HG03457 (cell line): ENCODE measurements around the gene KCTD7.
A peak's percentile ranks its signal among the peaks of the same experiment; 100 is the strongest.
"Not testable (repeated sequence)": the region's sequence is repeated elsewhere in the genome, so short reads cannot be mapped to it uniquely, and the experiment has no call there.

ENCODE experiments used
- ATAC-seq: cut with Tn5 transposase; IDR thresholded peaks from one replicate; pipeline ENCODE4 v1.9.1; 2021; ENCODE audit warnings: moderate number of reproducible peaks; ENCODE audit not compliant: unreplicated experiment

Gene KCTD7

GRCh38 chr7:66615699-66616098, 13.0 kb upstream of the KCTD7 start:
- ATAC-seq: no peak

GRCh38 chr7:66617295-66617694, 11.4 kb upstream of the KCTD7 start:
- ATAC-seq: no peak

- not testable (repeated sequence) for ATAC-seq
Observed at GRCh38 chr7:66619341-66619948, 9.2 kb upstream of the KCTD7 start.

DNA sequence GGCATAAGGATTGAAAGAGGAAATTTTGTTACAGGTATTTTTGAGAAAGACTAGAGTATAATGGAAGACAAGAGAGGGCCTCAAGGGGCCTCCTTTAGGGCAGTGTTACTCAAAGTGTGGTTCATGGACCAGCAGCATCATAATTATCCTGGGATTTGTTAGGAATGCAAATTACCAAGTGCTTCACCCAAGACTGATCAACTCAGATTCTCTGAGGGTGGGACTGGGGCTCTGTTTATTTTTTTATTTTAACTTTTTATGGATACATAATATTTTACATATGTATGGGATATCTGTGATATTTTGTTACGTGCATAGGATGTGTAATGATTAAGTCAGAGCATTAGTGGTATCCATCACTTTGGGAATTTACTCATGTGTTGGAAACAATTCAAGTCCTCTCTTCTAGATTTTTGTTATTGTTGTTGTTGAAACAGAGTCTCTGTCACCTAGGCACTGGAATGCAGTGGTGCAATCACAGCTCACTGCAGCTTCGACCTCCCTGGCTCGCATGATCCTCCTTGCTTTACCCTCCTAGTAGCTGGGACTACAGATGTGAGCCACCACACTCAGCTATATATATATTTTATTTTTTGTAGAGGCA, 2.2 kb upstream of the KCTD7 start:
- ATAC-seq: no peak

DNA sequence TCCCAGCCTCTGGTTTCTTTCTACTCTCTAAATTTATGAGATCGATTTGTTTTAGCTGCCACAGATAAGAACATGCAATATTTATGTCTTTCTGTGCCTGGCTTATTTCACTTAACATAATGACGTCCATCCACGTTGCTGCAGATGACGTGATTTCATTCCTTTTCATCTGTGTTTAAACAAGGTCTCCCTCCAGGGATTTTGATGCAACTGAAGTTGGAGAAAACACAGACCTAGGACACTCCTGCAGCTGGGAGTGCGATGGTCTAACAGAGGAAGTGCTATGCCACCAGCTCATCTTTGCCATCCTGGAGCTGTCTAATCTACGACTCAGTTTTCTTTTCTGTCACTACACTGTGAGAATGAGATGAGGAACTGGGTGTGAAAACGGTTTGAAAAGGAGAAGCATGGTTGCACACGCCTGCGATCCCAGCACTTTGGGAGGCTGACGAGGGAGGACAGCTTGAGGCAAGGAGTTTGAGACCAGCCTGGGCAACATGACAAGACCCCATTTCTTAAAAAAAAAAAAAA, 1.5 kb upstream of the KCTD7 start:
- no peak for ATAC-seq

GRCh38 chr7:66627881-66628360, 760 bp upstream of the KCTD7 start:
- ATAC-seq: peak; percentile 2

DNA sequence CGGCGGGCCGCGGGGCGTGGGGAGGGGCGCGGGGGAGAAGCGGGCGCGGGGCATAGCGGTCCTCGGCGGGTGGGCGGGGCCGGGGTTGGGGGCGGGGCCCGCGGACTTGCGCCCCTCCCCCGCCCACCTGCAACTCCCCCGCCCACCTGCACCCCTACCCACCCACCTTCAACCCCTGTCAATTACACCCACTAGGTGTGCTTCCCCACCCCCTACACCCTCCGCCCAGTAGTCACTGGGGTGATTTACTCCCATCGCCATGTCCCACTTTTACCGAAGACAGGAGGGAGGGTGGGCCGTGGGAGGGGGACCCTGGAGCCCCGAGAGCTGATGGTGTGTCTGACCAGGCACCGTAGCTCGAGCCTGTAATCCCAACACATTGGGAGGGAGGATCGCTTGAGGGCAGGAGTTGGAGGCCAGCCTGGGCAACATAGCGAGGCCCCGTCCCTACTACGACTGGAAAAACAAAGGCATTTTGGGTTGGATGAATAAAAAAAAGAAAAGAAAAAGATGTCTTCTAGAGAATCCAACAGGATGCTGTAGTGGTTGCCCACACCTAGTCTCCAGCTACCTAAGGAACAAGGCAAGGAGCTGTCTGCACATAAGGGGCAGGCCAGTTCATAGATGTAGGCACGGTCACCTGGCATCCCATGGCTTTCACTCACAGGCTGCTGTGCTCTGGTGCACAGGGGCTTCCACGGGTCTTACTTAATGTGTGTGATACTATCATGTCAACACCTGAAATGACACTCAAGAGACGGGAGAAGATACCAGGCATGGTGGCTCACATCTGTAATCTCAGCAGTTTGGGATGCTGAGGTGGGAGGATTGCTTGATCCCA, 761 bp downstream of the KCTD7 start:
- ATAC-seq: no peak

DNA sequence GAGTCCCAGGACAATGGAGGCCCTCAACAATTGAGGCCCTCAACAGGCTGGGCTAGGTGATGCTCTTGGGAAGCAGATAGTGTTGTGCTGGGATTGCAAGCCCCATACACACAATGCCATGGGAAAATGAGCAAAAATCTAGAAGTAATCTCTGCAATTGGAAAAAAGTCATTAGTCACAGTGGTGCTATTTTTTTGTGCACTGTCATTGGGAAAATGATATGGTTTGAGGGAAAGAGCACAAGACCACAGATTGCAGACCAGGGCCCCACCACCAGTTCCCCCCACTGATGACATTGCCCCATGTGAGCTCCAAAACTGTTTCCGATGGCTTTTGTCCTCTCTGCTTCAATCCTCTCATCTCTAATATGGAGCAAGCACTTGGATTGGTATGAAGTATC, 1.9 kb downstream of the KCTD7 start:
- ATAC-seq: no peak

GRCh38 chr7:66631471-66631870, 2.8 kb downstream of the KCTD7 start:
- ATAC-seq: no peak

DNA sequence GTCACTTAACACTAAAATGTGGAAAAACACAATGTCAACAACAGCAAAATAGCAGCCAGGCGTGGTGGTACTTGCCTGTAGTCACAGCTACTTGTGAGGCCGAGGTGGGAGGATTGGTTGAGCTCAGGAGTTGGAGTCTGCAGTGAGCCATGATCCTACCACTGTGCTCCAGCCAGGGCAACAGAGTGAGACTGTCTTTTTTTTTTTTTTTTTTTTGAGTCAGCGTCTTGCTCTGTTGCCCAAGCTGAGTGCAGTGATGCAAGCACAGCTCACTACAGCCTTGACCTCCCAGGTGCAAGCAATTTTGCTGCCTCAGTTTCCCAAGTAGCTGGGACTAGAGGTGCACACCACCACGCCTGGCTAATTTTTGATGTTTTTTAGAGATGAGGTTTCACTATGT, 6.1 kb downstream of the KCTD7 start:
- no peak for ATAC-seq

DNA sequence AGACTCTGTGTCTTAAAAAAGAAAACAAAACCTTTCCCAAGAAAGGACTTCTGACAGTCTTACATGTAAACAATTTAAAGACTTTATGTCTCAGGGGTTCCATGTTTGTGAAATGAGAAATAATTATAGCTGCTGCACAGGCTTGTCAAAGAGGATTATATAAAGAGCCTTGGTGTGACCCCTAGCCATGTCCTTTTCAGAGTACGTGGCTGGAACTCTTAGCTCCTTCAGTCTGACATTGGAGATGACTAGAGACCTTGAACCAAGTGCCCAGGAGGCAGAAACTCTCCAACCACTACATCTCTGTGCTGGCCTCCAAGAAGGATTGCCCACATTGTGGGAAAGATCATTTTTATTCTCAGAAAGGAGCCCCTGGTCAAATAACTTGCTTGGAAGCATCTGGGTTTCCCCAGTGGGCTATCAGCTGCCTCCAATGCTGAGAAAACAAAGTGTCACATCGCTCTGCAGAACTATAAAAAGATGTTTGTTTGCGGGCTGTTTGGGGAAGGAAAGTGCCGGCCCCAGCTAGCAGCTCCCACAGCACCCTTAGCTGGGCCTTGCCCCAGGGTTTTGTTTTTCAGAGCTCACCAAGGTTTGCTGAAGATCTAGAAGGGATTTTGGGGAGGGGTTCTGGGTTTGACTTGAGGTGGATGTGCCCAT, 6.8 kb downstream of the KCTD7 start:
- ATAC-seq: not testable (repeated sequence)

GRCh38 chr7:66635982-66636546, 7.4 kb downstream of the KCTD7 start:
- not testable (repeated sequence) for ATAC-seq

GRCh38 chr7:66638309-66639099, 9.8 kb downstream of the KCTD7 start:
- no peak for ATAC-seq

DNA sequence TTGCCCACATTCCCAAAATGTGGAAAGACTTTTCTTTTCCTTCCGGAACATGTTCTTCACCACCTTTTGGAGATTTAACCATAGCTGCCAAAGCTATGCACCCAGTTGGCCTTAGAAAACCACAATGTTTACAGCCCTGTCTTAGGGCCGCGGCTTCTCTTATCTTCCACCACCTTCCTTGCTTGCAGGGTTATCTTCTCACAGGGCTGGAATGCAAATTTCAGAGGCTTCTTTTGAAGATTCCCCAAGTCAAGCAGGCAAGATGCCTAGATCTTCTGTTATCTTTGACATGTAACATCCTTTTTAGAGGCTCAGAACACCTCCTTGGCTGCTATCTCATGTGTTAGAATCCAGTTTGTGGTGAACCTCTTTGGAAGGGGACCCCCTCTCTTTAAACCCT, 11.1 kb downstream of the KCTD7 start:
- ATAC-seq: no peak

- ATAC-seq: no peak
Observed at GRCh38 chr7:66640802-66641525, 12.3 kb downstream of the KCTD7 start.

DNA sequence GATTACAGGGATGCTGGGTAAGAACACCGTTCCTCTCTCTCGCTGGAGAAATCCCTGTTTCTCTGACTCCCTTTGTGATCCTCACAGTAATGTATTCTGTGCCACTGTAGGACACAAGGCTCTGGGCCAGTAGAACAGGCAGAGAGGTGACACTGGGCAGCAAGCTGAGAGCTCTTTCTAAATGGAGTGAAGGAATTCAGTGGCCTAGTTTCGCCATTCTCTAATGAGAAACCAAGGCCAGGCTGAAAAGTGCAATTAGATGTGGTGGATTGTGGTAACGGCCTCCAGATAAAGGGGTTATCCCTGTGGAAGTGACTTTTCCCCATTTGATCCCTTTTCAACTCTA, 12.8 kb downstream of the KCTD7 start:
- no peak for ATAC-seq

DNA sequence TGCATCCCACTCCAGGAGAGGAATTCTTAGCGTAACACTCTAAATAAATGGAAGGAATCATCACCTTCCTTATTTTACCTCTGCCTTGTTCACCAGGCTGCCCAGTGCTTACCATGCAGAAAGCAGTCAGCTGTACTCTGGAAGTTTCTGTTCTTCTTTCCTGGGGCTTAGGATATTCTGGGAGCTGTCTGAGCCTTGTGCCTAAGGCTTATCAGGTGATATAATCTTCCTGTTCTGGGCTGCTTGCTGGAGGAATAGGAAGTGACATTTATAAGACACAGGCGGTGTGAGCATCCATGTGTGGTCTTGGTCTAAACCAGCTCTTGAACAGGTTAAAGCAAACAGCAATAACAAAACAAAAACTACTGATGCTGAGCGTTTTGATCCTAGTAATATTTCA, 13.5 kb downstream of the KCTD7 start:
- ATAC-seq: no peak

DNA sequence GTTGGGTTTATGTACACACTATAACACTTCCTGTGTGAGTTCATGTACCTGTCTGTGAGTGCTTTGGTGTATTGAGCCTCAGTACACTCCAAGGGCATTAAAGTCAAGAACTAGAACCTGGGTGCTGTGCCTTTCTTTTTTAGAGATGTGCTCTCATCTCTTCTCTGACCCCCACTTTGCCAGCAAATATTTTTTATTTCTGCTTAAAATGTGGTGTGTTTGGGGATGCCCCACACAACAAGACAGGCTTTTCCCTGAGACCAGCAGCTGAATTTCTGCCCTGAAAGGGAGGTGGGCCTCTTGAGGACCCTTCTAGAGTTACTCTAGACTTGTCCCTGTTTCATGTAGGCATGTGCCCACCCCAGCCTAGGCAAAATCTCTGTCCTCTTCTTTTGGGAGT, 14.3 kb downstream of the KCTD7 start:
- no peak for ATAC-seq

DNA sequence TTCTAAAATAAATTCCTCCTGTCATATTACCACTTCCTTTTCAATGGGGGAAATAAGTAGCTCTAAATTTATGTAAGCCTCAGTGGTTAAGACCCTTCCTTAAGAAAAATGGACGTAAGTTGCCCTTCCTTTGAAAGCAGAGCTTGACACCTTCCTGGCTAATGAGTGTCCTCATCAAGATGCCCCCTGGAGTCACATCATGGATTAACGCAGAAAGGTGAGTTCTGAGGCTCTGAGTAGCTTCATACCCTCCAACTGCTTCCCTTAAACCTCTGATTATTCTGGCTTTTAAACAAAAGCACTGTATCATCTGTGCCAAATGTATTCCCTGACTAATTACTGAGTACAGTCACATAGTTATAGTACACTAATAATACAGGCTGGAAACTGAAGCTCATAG, 14.7 kb downstream of the KCTD7 start:
- no peak for ATAC-seq

DNA sequence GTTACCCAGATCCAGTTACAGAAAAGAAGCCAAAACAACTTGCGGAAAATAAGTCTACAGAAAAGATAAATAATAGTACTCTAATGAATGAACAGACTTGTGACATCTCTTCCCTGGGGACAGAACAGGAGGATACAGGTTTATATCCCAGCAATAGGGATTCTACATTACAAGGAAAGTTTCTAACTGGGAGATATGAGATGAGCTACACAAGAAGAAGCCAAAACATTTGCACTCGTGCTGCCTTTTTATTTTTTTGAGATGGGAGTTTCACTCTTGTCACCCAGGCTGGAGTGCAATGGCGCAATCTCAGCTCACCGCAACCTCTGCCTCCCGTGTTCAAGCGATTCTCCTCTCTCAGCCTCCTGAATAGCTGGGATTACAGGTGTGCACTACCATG, 22.3 kb downstream of the KCTD7 start:
- not testable (repeated sequence) for ATAC-seq
